AG09309 (cell line): ENCODE measurements around the gene SMPX.
"Not testable (repeated sequence)": the region's sequence is repeated elsewhere in the genome, so short reads cannot be mapped to it uniquely, and the experiment has no call there.

Experiments used
- DNase-seq: peaks from one replicate; pipeline ENCODE4 v3.0.0-alpha.2; 2010; ENCODE audit warnings: low read depth
- H3K4me3 ChIP-seq: 2 replicates; pipeline ENCODE4 v1.5.1; 2011; ENCODE audit warnings: mild to moderate bottlenecking, low read depth, low read length, moderate library complexity; ENCODE audit not compliant: control insufficient read depth
- TF ChIP-seq, protein P1 (sequence below): IDR thresholded peaks from 2 replicates; pipeline ENCODE4 v1.5.1; 2011; ENCODE audit warnings: mild to moderate bottlenecking, low read depth, low read length, inconsistent platforms; ENCODE audit not compliant: insufficient read depth, control insufficient read depth; ENCODE audit errors: missing control alignments

The SMPX gene

GRCh38 chrX:21798677-21799219 lies 40.8 kb upstream of the SMPX start:
- no peak for DNase-seq
- H3K4me3 ChIP-seq: no peak overlapping the region
- TF ChIP-seq, protein P1, sequence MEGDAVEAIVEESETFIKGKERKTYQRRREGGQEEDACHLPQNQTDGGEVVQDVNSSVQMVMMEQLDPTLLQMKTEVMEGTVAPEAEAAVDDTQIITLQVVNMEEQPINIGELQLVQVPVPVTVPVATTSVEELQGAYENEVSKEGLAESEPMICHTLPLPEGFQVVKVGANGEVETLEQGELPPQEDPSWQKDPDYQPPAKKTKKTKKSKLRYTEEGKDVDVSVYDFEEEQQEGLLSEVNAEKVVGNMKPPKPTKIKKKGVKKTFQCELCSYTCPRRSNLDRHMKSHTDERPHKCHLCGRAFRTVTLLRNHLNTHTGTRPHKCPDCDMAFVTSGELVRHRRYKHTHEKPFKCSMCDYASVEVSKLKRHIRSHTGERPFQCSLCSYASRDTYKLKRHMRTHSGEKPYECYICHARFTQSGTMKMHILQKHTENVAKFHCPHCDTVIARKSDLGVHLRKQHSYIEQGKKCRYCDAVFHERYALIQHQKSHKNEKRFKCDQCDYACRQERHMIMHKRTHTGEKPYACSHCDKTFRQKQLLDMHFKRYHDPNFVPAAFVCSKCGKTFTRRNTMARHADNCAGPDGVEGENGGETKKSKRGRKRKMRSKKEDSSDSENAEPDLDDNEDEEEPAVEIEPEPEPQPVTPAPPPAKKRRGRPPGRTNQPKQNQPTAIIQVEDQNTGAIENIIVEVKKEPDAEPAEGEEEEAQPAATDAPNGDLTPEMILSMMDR: no peak

- no peak for DNase-seq
- TF ChIP-seq, protein P1: no peak
- H3K4me3 ChIP-seq: no peak overlapping the region
Observed at GRCh38 chrX:21781976-21782375, 24.1 kb upstream of the SMPX start.

- TF ChIP-seq, protein P1: no peak
- DNase-seq: no peak
- H3K4me3 ChIP-seq: no peak overlapping the region
Observed at GRCh38 chrX:21781525-21781924, 23.6 kb upstream of the SMPX start.

DNA sequence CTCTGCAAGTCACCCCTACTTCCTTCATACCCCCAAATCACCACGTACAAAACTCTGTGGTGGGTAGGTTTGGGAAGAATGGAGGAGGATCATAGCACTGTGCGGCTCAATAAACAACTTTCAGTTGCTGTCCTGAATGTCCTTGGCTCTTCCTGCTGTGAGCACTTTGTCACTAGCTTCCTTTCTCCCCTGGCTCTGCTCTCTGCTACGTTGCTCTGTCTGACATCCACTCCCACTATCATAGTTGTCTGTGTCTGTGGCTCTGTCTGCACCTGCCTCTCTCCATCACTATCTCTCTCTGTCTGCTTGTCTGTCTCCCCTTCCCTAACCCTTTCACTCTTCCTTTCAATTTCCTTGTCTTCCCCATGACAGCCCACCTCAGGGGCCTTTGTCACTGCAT lies 21.2 kb upstream of the SMPX start:
- H3K4me3 ChIP-seq: no peak overlapping the region
- no peak for DNase-seq
- TF ChIP-seq, protein P1: no peak

DNA sequence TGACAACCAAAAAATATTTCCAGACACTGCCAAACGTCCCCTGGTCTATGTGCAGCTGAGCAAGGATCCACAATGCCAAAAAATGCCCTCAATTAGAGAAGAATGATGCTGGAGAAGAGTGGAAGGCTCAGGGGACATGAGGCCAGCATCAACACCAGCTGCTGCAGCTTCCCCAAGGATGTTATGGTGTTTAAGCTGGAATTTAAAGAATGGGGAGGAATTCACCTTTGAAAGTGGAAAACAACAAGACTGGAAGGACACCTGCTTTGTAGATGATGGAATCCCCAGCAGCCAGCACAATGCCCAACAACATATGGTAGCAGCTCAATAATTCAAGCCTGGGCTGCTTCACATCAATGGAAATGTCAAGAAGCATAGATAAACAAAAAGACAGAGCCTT lies 20.3 kb upstream of the SMPX start:
- H3K4me3 ChIP-seq: no peak overlapping the region
- TF ChIP-seq, protein P1: no peak
- no peak for DNase-seq

DNA sequence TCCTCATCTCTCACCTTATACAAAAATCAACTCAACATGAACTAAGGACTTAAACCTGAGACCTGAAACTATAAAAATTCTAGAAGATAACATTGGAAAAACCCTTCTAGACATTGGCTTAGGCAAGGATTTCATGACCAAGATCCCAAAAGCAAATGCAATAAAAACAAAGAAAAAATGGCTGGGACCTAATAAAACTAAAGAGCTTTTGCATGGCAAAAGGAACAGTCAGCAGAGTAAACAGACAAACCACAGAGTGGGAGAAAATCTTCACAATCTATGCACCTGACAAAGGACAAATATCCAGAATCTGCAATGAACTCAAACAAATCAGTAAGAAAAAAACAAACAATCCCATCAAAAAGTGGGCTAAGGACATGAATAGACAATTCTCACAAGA lies 17.2 kb upstream of the SMPX start:
- not testable (repeated sequence) for DNase-seq, H3K4me3 ChIP-seq

DNA sequence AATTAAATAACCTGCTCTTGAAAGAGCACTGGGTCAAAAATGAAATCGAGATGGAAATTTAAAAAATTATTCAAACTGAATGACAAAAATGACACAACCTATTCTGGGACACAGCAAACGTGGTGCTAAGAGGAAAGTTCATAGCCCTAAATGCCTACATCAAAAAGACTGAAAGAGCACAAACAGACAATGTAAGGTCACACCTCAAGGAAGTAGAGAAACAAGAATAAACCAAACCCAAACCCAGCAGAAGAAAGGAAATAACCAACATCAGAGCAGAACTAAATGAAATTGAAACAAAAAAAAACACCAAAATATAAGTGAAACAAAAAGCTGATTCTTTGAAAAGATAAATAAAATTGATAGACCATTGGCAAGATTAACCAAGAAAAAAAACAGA lies 15.1 kb upstream of the SMPX start:
- DNase-seq, H3K4me3 ChIP-seq: not testable (repeated sequence)

DNA sequence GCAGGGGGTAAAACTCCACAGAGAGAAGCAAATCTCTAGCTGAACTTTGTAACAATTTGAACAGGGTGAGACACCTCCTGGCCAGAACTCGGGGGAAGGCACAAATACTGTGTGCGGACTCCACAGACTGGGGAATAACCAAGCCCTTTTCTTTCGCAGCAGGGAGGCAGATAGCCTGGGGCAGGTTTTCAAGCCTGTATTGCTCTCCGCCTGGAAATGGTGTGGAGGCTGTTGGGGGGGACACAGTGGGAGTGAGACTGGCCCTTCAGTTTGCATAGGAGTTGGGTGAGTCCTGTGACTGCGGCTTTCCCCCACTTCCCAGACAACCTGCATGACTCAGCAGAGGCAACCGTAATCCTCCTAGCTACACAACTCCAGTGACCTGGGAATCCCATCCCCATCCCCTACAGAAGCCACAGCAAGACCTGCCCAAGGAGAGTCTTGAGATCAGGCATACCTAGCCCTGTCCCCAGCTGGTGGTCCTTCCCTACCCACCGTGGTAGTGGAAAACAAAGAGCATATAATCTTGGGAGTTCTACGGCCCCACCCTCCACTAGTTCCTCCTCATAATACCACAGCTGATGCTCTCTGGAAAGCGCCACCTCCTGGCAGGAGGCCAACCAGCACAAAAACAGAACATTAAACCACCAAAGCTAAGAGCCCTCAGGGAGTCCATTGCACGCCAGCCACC lies 12.9 kb upstream of the SMPX start:
- TF ChIP-seq, protein P1: no peak
- DNase-seq: no peak
- no peak overlapping the region for H3K4me3 ChIP-seq
